IMR-90 (cell line): ENCODE data around the gene NSUN5. TPM values are rescaled to one million over a fixed set of nuclear protein-coding genes. Genes with fewer than 3 reads are reported as not detected.
A peak's percentile ranks its signal among the peaks of the same experiment; 100 is the strongest.
"Not testable (repeated sequence)": the region's sequence is repeated elsewhere in the genome, so short reads cannot be mapped to it uniquely, and the experiment has no call there.

Source experiments
- ATAC-seq: fragments of 200-7000 bp; cut with Tn5 transposase; 2 replicates; pipeline ENCODE4 v1.9.1; 2020; ENCODE audit warnings: low read depth, mild to moderate bottlenecking, moderate library complexity
- BruUV-seq: library from RNA; stranded (reverse); fragments of 400-500 nt; replicated peaks from 2 replicates; lab custom pipeline; 2021; lab: Mats Ljungman, UMichigan
- CTCF ChIA-PET: fragments of 300-600 bp; formaldehyde crosslinking; extraction: SDS; loops from one replicate; lab custom pipeline; 2021; ENCODE audit warnings: antibody characterized with exemption; lab: Yijun Ruan, JAX
- POLR2A ChIA-PET: fragments of 300-600 bp; sonication (Branson Sonifier 250); formaldehyde crosslinking; loops from one replicate; lab custom pipeline; 2022; ENCODE audit warnings: antibody characterized with exemption; ENCODE audit not compliant: unreplicated experiment; lab: Charles Lee
- DNase-seq: peaks from one replicate; pipeline ENCODE4 v3.0.0; 2013
- H2AFZ ChIP-seq: replicated peaks from 2 replicates; pipeline ENCODE3; 2013; ENCODE audit warnings: low read length, mild to moderate bottlenecking; ENCODE audit not compliant: poor library complexity
- H2AK5ac ChIP-seq: 2 replicates; pipeline ENCODE4 v1.6.1; 2013; ENCODE audit warnings: low read depth, low read length, inconsistent platforms
- H2AK9ac ChIP-seq: replicated peaks from 2 replicates; pipeline ENCODE3; 2013; ENCODE audit warnings: mild to moderate bottlenecking, low read depth, low read length, moderate library complexity; ENCODE audit not compliant: poor library complexity
- H2BK120ac ChIP-seq: 2 replicates; pipeline ENCODE4 v1.6.1; 2013; ENCODE audit warnings: low read depth, low read length, inconsistent platforms
- H2BK15ac ChIP-seq: 3 replicates; pipeline ENCODE4 v1.6.1; 2013; ENCODE audit warnings: low read depth, low read length, inconsistent platforms
- H2BK20ac ChIP-seq: 2 replicates; pipeline ENCODE4 v1.6.1; 2013; ENCODE audit warnings: low read depth, mild to moderate bottlenecking, inconsistent platforms, low read length, moderate library complexity
- H2BK5ac ChIP-seq: 2 replicates; pipeline ENCODE4 v1.6.1; 2013; ENCODE audit warnings: mild to moderate bottlenecking, low read depth, low read length, inconsistent platforms; ENCODE audit not compliant: poor library complexity, severe bottlenecking
- H3K14ac ChIP-seq: replicated peaks from 2 replicates; pipeline ENCODE4 v1.6.1; 2013; ENCODE audit warnings: low read depth, low read length, inconsistent platforms
- H3K18ac ChIP-seq: 2 replicates; pipeline ENCODE4 v1.6.1; 2013; ENCODE audit warnings: low read depth, low read length, control low read depth
- H3K23ac ChIP-seq: 2 replicates; pipeline ENCODE4 v1.6.1; 2013; ENCODE audit warnings: low read depth, low read length, inconsistent platforms
- H3K27ac ChIP-seq: 2 replicates; pipeline ENCODE4 v1.5.1; 2013; ENCODE audit warnings: mild to moderate bottlenecking, control low read depth, low read length; ENCODE audit not compliant: insufficient read depth
- H3K27me3 ChIP-seq: 2 replicates; pipeline ENCODE4 v1.6.1; 2013; ENCODE audit warnings: low read length; ENCODE audit not compliant: control insufficient read depth, insufficient read depth
- H3K36me3 ChIP-seq: 2 replicates; pipeline ENCODE4 v1.6.1; 2013; ENCODE audit warnings: low read length, mixed read lengths; ENCODE audit not compliant: control insufficient read depth, insufficient read depth
- H3K4ac ChIP-seq: 2 replicates; pipeline ENCODE4 v1.6.1; 2013; ENCODE audit warnings: low read depth, low read length, inconsistent platforms
- H3K4me1 ChIP-seq: 2 replicates; pipeline ENCODE4 v1.6.1; 2013; ENCODE audit warnings: low read length, mixed read lengths; ENCODE audit not compliant: control insufficient read depth, insufficient read depth
- H3K4me2 ChIP-seq: 2 replicates; pipeline ENCODE4 v1.6.1; 2013; ENCODE audit warnings: low read depth, mild to moderate bottlenecking, control low read depth, low read length, moderate library complexity
- H3K4me3 ChIP-seq: 2 replicates; pipeline ENCODE4 v1.5.1; 2013; ENCODE audit warnings: low read depth, mild to moderate bottlenecking, control low read depth, low read length, moderate library complexity; ENCODE audit not compliant: insufficient read depth
- H3K56ac ChIP-seq: 2 replicates; pipeline ENCODE4 v1.6.1; 2013; ENCODE audit warnings: low read length, inconsistent platforms; ENCODE audit not compliant: insufficient read depth; ENCODE audit errors: extremely low read depth
- H3K79me1 ChIP-seq, 2 experiments: 2 replicates each; pipeline ENCODE4 v1.6.1; 2013; ENCODE audit warnings: low read length in 2 of 2, inconsistent platforms in 1 of 2, low read depth in 1 of 2
- H3K9ac ChIP-seq: 2 replicates; pipeline ENCODE4 v1.6.1; 2013; ENCODE audit warnings: low read depth, low read length, control low read depth
- H3K9me1 ChIP-seq: 2 replicates; pipeline ENCODE4 v1.6.1; 2013; ENCODE audit warnings: low read length, inconsistent platforms; ENCODE audit not compliant: insufficient read depth
- H3K9me3 ChIP-seq: 2 replicates; pipeline ENCODE4 v1.6.1; 2013; ENCODE audit warnings: low read length; ENCODE audit not compliant: control insufficient read depth, insufficient read depth
- H4K20me1 ChIP-seq: 2 replicates; pipeline ENCODE4 v1.6.1; 2013; ENCODE audit warnings: low read length, inconsistent platforms; ENCODE audit not compliant: insufficient read depth
- H4K5ac ChIP-seq: 2 replicates; pipeline ENCODE4 v1.6.1; 2013; ENCODE audit warnings: mild to moderate bottlenecking, low read depth, low read length, control low read depth
- H4K8ac ChIP-seq, 2 experiments: 2 replicates each; pipeline ENCODE4 v1.6.1; 2013; ENCODE audit warnings: low read depth in 2 of 2, low read length in 2 of 2, control low read depth in 1 of 2, inconsistent platforms in 1 of 2
- H4K91ac ChIP-seq: 2 replicates; pipeline ENCODE4 v1.6.1; 2013; ENCODE audit warnings: low read depth, low read length, inconsistent platforms; ENCODE audit not compliant: insufficient read depth
- RAD21 ChIP-seq: IDR thresholded peaks from 2 replicates; pipeline ENCODE4 v1.6.1; 2012; ENCODE audit warnings: low read length, improper control_type of control experiment
- SMC3 ChIP-seq: fragments of 150-350 bp; IDR thresholded peaks from 2 replicates; pipeline ENCODE4 v1.6.1; 2016; ENCODE audit warnings: low read depth, mild to moderate bottlenecking, antibody characterized with exemption, low read length, moderate library complexity
- USF2 ChIP-seq: fragments of 150-350 bp; IDR thresholded peaks from 2 replicates; pipeline ENCODE4 v1.6.1; 2017; ENCODE audit warnings: mild to moderate bottlenecking, antibody characterized with exemption, low read length, low read depth
- WGBS, 2 experiments: methylation state at CpG; one replicate each; pipeline versions ENCODE4 v1.1.5 to v1.1.7; 2013; ENCODE audit warnings: missing lambda C conversion rate in 2 of 2; ENCODE audit not compliant: insufficient read length in 1 of 2; ENCODE audit errors: extremely low coverage in 2 of 2; 5-methylcytosine and 5-hydroxymethylcytosine counted together
- dilution Hi-C: fragments of 300-500 bp; cut with HindIII; formaldehyde crosslinking; loops from one replicate; pipeline ENCODE4 v1.14.3; 2018; ENCODE audit warnings: low sequenced_read_pairs; ENCODE audit not compliant: unreplicated experiment
- in situ Hi-C: fragments of 300-500 bp; cut with MboI; formaldehyde crosslinking; loops from 3 replicates; pipeline ENCODE4 v1.14.3; 2019; ENCODE audit warnings: low sequenced_read_pairs, inconsistent platforms, mixed read lengths
- intact Hi-C: fragments of 100-400 bp; cut with micrococcal nuclease; formaldehyde crosslinking; loops from 2 replicates; pipeline ENCODE4 v1.10.0; 2022
- polyA plus RNA-seq, 3 experiments: library from polyadenylated mRNA; depleted of rRNA; stranded (reverse); fragments of >200 nt; gene quantifications; 2 replicates each; pipeline ENCODE4 v1.2.3, GENCODE V29; 2012; ENCODE audit warnings: low replicate concordance in 1 of 3
- total RNA-seq: library from RNA; depleted of rRNA; stranded (reverse); fragments of >200 nt; gene quantifications from 2 replicates; pipeline ENCODE4 v1.2.3, GENCODE V29; 2012
- TF ChIP-seq, protein P1 (sequence below): conservative IDR thresholded peaks from 2 replicates; pipeline ENCODE4 v1.5.1; 2012; ENCODE audit warnings: mild to moderate bottlenecking, low read depth, low read length, improper control_type of control experiment

Gene NSUN5
- total and polyA plus RNA-seq, 2 of the 4 experiments (the other 2 are of a cell fraction): 10.0 to 17.7 TPM

DNA sequence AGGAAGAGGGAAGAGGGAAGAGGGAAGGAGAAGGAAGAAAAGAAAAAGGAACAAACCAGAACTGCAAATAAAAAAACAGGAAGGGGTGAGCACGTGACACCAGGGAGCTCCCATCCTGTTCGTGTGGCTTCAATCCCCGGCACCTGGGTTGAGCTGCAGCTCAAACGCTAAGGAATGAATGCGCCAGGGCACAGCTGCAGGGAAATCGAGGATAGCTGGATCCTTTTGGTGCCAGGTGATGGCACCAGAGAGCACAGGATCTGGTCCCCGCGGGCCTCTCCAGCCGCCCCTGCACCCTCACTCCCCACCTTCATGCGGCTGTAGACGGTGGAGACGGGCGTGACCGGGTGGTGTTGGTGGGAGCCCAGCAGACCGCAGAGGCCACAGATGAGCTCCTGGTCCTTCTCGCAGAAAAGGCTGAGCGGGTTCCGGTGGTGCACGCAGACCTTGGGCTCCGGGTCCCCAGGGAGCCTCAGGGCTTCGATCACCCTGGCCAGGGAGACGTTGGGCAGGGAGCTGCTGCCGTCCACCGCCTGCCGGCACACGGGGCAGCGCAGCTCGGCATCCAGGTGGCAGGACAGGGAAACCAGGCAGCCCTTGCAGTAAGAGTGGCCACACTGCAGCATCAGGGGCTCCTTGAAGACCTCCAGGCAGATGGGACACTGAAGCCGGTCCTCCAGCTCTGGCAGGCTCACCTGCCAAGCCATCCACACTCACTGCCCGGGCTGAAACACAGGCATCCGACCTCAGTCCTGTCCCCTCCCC, 15.6 kb upstream of the NSUN5 start:
- in situ Hi-C loops, POLR2A ChIA-PET: not testable (repeated sequence)

More for the DNA sequence above, 15.6 kb upstream of the NSUN5 start:
- H3K56ac ChIP-seq, H3K14ac ChIP-seq, H3K27me3 ChIP-seq, H3K23ac ChIP-seq, H3K9me1 ChIP-seq, H2BK5ac ChIP-seq, H4K91ac ChIP-seq, H2BK20ac ChIP-seq, H3K4me3 ChIP-seq, H3K4ac ChIP-seq, H3K18ac ChIP-seq, H3K27ac ChIP-seq, H3K36me3 ChIP-seq, H4K20me1 ChIP-seq, BruUV-seq, dilution Hi-C loops, H4K8ac ChIP-seq, H3K79me1 ChIP-seq, H2AK5ac ChIP-seq, H2BK15ac ChIP-seq, H2BK120ac ChIP-seq, H3K4me1 ChIP-seq, H4K5ac ChIP-seq, H3K9me3 ChIP-seq, H3K9ac ChIP-seq: not testable (repeated sequence)
- DNase-seq: peak; percentile 58
- Histone ChIP-seq H3K4me2 (peak overlapping the region; percentile 13; the same call in 1 of the 2 replicates), H2AFZ (peak overlapping the region; percentile 87), H2AK9ac (peak overlapping the region; percentile 78)
- ATAC-seq: peak; percentile 97
- CTCF ChIA-PET: interaction anchor here (1.0 to 1.4 kb wide), 2 partner anchors 17 to 127 kb away, joined by 6 to 11 read pairs; no protein-coding TSS in a partner anchor
- TF ChIP-seq USF2 (peak; percentile 35; the same call in 1 of the 2 replicates), RAD21 (peak; percentile 68), SMC3 (peak; percentile 63)
- TF ChIP-seq, protein P1, sequence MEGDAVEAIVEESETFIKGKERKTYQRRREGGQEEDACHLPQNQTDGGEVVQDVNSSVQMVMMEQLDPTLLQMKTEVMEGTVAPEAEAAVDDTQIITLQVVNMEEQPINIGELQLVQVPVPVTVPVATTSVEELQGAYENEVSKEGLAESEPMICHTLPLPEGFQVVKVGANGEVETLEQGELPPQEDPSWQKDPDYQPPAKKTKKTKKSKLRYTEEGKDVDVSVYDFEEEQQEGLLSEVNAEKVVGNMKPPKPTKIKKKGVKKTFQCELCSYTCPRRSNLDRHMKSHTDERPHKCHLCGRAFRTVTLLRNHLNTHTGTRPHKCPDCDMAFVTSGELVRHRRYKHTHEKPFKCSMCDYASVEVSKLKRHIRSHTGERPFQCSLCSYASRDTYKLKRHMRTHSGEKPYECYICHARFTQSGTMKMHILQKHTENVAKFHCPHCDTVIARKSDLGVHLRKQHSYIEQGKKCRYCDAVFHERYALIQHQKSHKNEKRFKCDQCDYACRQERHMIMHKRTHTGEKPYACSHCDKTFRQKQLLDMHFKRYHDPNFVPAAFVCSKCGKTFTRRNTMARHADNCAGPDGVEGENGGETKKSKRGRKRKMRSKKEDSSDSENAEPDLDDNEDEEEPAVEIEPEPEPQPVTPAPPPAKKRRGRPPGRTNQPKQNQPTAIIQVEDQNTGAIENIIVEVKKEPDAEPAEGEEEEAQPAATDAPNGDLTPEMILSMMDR: peak; percentile 61
- intact Hi-C loops: loop anchor here (1.0 kb wide), 1 partner anchor 127 kb away; no protein-coding TSS in a partner anchor
- WGBS, 2 experiments: 37% methylated on average over 13 of the region's 31 CpGs; no CpG with 5 or more reads in 1 of the 2 experiments
